H9 (cell line): ENCODE results near the gene DNAI2. TPM values are rescaled to one million over a fixed set of nuclear protein-coding genes. Genes with fewer than 3 reads are reported as not detected.

Experiments used
- DNase-seq: peaks from one replicate; pipeline ENCODE4 v3.0.0-alpha.2; 2017
- H2AFZ ChIP-seq: one replicate; pipeline ENCODE4 v1.6.1; 2013; ENCODE audit warnings: mild to moderate bottlenecking, low read length, control low read depth, moderate library complexity
- H2AK5ac ChIP-seq: 2 replicates; pipeline ENCODE4 v1.6.1; 2013; ENCODE audit warnings: low read length, control low read depth, mixed read lengths; ENCODE audit not compliant: insufficient read length
- H2BK120ac ChIP-seq: one replicate; pipeline ENCODE4 v1.6.1; 2013; ENCODE audit warnings: low read depth, mild to moderate bottlenecking, low read length, control low read depth, inconsistent platforms; ENCODE audit not compliant: poor library complexity, severe bottlenecking
- H2BK12ac ChIP-seq: 2 replicates; pipeline ENCODE4 v1.6.1; 2013; ENCODE audit warnings: low read length, control low read depth, mixed read lengths, low read depth; ENCODE audit not compliant: insufficient read length
- H2BK15ac ChIP-seq: 2 replicates; pipeline ENCODE4 v1.6.1; 2013; ENCODE audit warnings: low read depth, low read length, control low read depth
- H2BK20ac ChIP-seq: one replicate; pipeline ENCODE4 v1.6.1; 2013; ENCODE audit warnings: low read depth, mild to moderate bottlenecking, low read length, control low read depth, inconsistent platforms; ENCODE audit not compliant: poor library complexity, severe bottlenecking
- H2BK5ac ChIP-seq: 2 replicates; pipeline ENCODE4 v1.6.1; 2013; ENCODE audit warnings: low read length, control low read depth, mixed read lengths; ENCODE audit not compliant: insufficient read length
- H3K14ac ChIP-seq: 2 replicates; pipeline ENCODE4 v1.6.1; 2013; ENCODE audit warnings: low read length, control low read depth; ENCODE audit not compliant: insufficient read depth
- H3K18ac ChIP-seq: 2 replicates; pipeline ENCODE4 v1.6.1; 2013; ENCODE audit warnings: low read depth, mild to moderate bottlenecking, mixed read lengths, low read length, control low read depth; ENCODE audit not compliant: insufficient read length
- H3K23ac ChIP-seq: 2 replicates; pipeline ENCODE4 v1.6.1; 2013; ENCODE audit warnings: low read length, control low read depth, mixed read lengths, low read depth; ENCODE audit not compliant: insufficient read length
- H3K23me2 ChIP-seq: 2 replicates; pipeline ENCODE4 v1.6.1; 2013; ENCODE audit warnings: low read depth, mild to moderate bottlenecking, mixed read lengths, low read length, control low read depth; ENCODE audit not compliant: insufficient read length, poor library complexity, severe bottlenecking
- H3K27ac ChIP-seq: 2 replicates; pipeline ENCODE4 v1.5.1; 2013; ENCODE audit warnings: low read length, control low read depth, mixed read lengths, low read depth; ENCODE audit not compliant: insufficient read length
- H3K27me3 ChIP-seq: 2 replicates; pipeline ENCODE4 v1.6.1; 2013; ENCODE audit warnings: low read length, control low read depth, inconsistent platforms; ENCODE audit not compliant: insufficient read depth
- H3K4ac ChIP-seq: 2 replicates; pipeline ENCODE4 v1.6.1; 2013; ENCODE audit warnings: low read depth, mild to moderate bottlenecking, control low read depth, inconsistent platforms, low read length, moderate library complexity
- H3K4me1 ChIP-seq: 2 replicates; pipeline ENCODE4 v1.6.1; 2013; ENCODE audit warnings: low read length, control low read depth, inconsistent platforms; ENCODE audit not compliant: insufficient read depth
- H3K4me2 ChIP-seq: 2 replicates; pipeline ENCODE4 v1.6.1; 2013; ENCODE audit warnings: low read length, control low read depth, mixed read lengths; ENCODE audit not compliant: insufficient read length, insufficient read depth
- H3K56ac ChIP-seq: 2 replicates; pipeline ENCODE4 v1.6.1; 2013; ENCODE audit warnings: low read depth, mild to moderate bottlenecking, mixed read lengths, low read length, control low read depth; ENCODE audit not compliant: insufficient read length
- H3K79me1 ChIP-seq: 2 replicates; pipeline ENCODE4 v1.6.1; 2013; ENCODE audit warnings: low read depth, mild to moderate bottlenecking, moderate library complexity, low read length, control low read depth, inconsistent platforms; ENCODE audit not compliant: insufficient read depth, poor library complexity, severe bottlenecking
- H3K79me2 ChIP-seq: 2 replicates; pipeline ENCODE4 v1.6.1; 2013; ENCODE audit warnings: low read length, control low read depth, inconsistent platforms; ENCODE audit not compliant: insufficient read depth
- H3K9ac ChIP-seq: 2 replicates; pipeline ENCODE4 v1.6.1; 2013; ENCODE audit warnings: low read length, control low read depth, mixed read lengths; ENCODE audit not compliant: insufficient read length; ENCODE audit errors: extremely low read depth
- H3K9me3 ChIP-seq: one replicate; pipeline ENCODE4 v1.6.1; 2013; ENCODE audit warnings: low read depth, low read length, inconsistent platforms; ENCODE audit not compliant: control insufficient read depth
- H3T11ph ChIP-seq: one replicate; pipeline ENCODE4 v1.6.1; 2013; ENCODE audit warnings: mild to moderate bottlenecking, low read length, control low read depth, inconsistent platforms
- H4K20me1 ChIP-seq: one replicate; pipeline ENCODE4 v1.6.1; 2013; ENCODE audit not compliant: control insufficient read depth, insufficient read length, insufficient read depth
- H4K5ac ChIP-seq: 2 replicates; pipeline ENCODE4 v1.6.1; 2013; ENCODE audit warnings: low read depth, mild to moderate bottlenecking, mixed read lengths, low read length, control low read depth; ENCODE audit not compliant: insufficient read length
- H4K8ac ChIP-seq: replicated peaks from 2 replicates; pipeline ENCODE4 v1.6.1; 2013; ENCODE audit warnings: low read length, control low read depth, mixed read lengths, low read depth; ENCODE audit not compliant: insufficient read length
- H4K91ac ChIP-seq: 2 replicates; pipeline ENCODE4 v1.6.1; 2013; ENCODE audit warnings: low read depth, mild to moderate bottlenecking, moderate library complexity, mixed read lengths, low read length, control low read depth; ENCODE audit not compliant: insufficient read length
- H3K27ac Mint-ChIP-seq, 3 experiments: 2 replicates in 2 of 3; 3 replicates in 1 of 3; pipeline ENCODE4 v1.8.0; 2020 to 2021; ENCODE audit warnings: mixed read lengths in 3 of 3, mild to moderate bottlenecking in 1 of 3, moderate library complexity in 1 of 3
- H3K27me3 Mint-ChIP-seq: 2 replicates; pipeline ENCODE4 v1.8.0; 2021; ENCODE audit warnings: low read depth, mild to moderate bottlenecking, moderate library complexity, mixed read lengths
- H3K36me3 Mint-ChIP-seq, 3 experiments: 2 replicates in 2 of 3; 3 replicates in 1 of 3; pipeline ENCODE4 v1.8.0; 2020 to 2021; ENCODE audit warnings: low read depth in 3 of 3, mixed read lengths in 3 of 3; ENCODE audit not compliant: insufficient read depth in 1 of 3
- H3K4me1 Mint-ChIP-seq, 2 experiments: 2 replicates each; pipeline ENCODE4 v1.8.0; 2020; ENCODE audit warnings: mixed read lengths in 2 of 2
- H3K4me3 Mint-ChIP-seq, 2 experiments: 2 replicates in 1 of 2; 3 replicates in 1 of 2; pipeline ENCODE4 v1.8.0; 2020 to 2021; ENCODE audit warnings: mild to moderate bottlenecking in 2 of 2, mixed read lengths in 2 of 2, moderate library complexity in 1 of 2
- H3K9me3 Mint-ChIP-seq, 2 experiments: 2 replicates in 1 of 2; 3 replicates in 1 of 2; pipeline ENCODE4 v1.8.0; 2020; ENCODE audit warnings: mild to moderate bottlenecking in 2 of 2, mixed read lengths in 2 of 2, moderate library complexity in 1 of 2
- CTCF ChIP-seq: fragments of 200-600 bp; sonication (generic); conservative IDR thresholded peaks from 3 replicates; pipeline ENCODE4 v1.8.0; 2021; ENCODE audit warnings: antibody characterized with exemption, mild to moderate bottlenecking
- WGBS: extraction: QIAGEN DNeasy Blood & Tissue Kit; methylation state at CpG from one replicate; pipeline ENCODE4 v1.1.7; 2013; ENCODE audit warnings: missing lambda C conversion rate, low lambda C conversion rate, mixed read lengths; ENCODE audit not compliant: insufficient read length; ENCODE audit errors: extremely low coverage; 5-methylcytosine and 5-hydroxymethylcytosine counted together
- total RNA-seq: library from RNA; stranded (reverse); gene quantifications from 2 replicates; pipeline ENCODE4 v1.2.1, GENCODE V29; 2021

The DNAI2 gene
- total RNA-seq, 1 experiment from 2014 or later = not detected

- H3K4me1 Mint-ChIP-seq = peaks cover 7 to 22% of the 10 kb centered on the region in 2 experiments; a peak in 3 of 4 replicates
- 0 out of 2 replicates have a peak, but pooled peaks cover 2% of the 10 kb centered on the region for H3K4me1 ChIP-seq
- no peak overlapping the region for H3K27ac ChIP-seq
- H3K4me2 ChIP-seq = no peak overlapping the region
- WGBS = no CpG with 5 or more reads among the region's 8 CpGs
- no peak overlapping the region for H3K18ac ChIP-seq
- no peak overlapping the region for H4K5ac ChIP-seq
- peaks cover 0 to 9% (median 7%) of the 10 kb centered on the region in 3 experiments; a peak in 4 of 7 replicates for H3K36me3 Mint-ChIP-seq
- no peak overlapping the region for H2AK5ac ChIP-seq
- no peak overlapping the region for H2BK12ac ChIP-seq
- no peak overlapping the region for H3K23ac ChIP-seq
- no peak overlapping the region for H3K27ac Mint-ChIP-seq
- no peak overlapping the region for H2BK120ac ChIP-seq
- H3K27me3 ChIP-seq = peaks cover 13% of the 10 kb centered on the region; the same call in 1 of the 2 replicates
- no peak overlapping the region for H4K91ac ChIP-seq
- no peak overlapping the region for H2AFZ ChIP-seq
- TF ChIP-seq CTCF = no peak
- H3K4ac ChIP-seq = no peak overlapping the region
- H2BK20ac ChIP-seq = no peak overlapping the region
- no peaks in the 10 kb centered on the region for H3K79me1 ChIP-seq
- H4K8ac ChIP-seq = no peak overlapping the region
- no peak overlapping the region for H3K4me3 Mint-ChIP-seq
- H3K23me2 ChIP-seq = no peaks in the 10 kb centered on the region
- H3K27me3 Mint-ChIP-seq = peaks cover 94% of the 10 kb centered on the region
- no peak overlapping the region for H3K14ac ChIP-seq
- H3K9ac ChIP-seq = no peak overlapping the region
- H3K79me2 ChIP-seq = no peaks in the 10 kb centered on the region
- no peak overlapping the region for H2BK15ac ChIP-seq
- no peaks in the 10 kb centered on the region; a peak in 1 of 5 replicates for H3K9me3 Mint-ChIP-seq
- H2BK5ac ChIP-seq = no peak overlapping the region
- H3K9me3 ChIP-seq = no peaks in the 10 kb centered on the region
- no peak overlapping the region for H3K56ac ChIP-seq
- H4K20me1 ChIP-seq = no peaks in the 10 kb centered on the region
- H3T11ph ChIP-seq = no peak overlapping the region
- DNase-seq = no peak
Measured at GRCh38 chr17:74355065-74355464, 81.0 kb downstream of the DNAI2 start.
